Activated naive CD8-positive, alpha-beta T cell treated with anti-CD3 and anti-CD28 coated beads for 36 hours (primary cell): Measurements from ENCODE around the gene KCNQ1. TPM values are rescaled to one million over a fixed set of nuclear protein-coding genes. Genes with fewer than 3 reads are reported as not detected.

Experiments used
- DNase-seq: peaks from one replicate; pipeline ENCODE4 v3.0.0; 2021
- H3K27ac Mint-ChIP-seq: one replicate; pipeline ENCODE4 v1.8.0; 2022; ENCODE audit warnings: mild to moderate bottlenecking, moderate library complexity, mixed read lengths
- H3K27me3 Mint-ChIP-seq: one replicate; pipeline ENCODE4 v1.8.0; 2022; ENCODE audit warnings: mild to moderate bottlenecking, mixed read lengths
- H3K36me3 Mint-ChIP-seq: one replicate; pipeline ENCODE4 v1.8.0; 2021; ENCODE audit warnings: mild to moderate bottlenecking, mixed read lengths
- H3K4me1 Mint-ChIP-seq: one replicate; pipeline ENCODE4 v1.8.0; 2021; ENCODE audit warnings: mixed read lengths
- H3K4me3 Mint-ChIP-seq: one replicate; pipeline ENCODE4 v1.8.0; 2022; ENCODE audit warnings: mild to moderate bottlenecking, moderate library complexity, mixed read lengths
- H3K9me3 Mint-ChIP-seq: one replicate; pipeline ENCODE4 v1.8.0; 2022; ENCODE audit warnings: mixed read lengths
- total RNA-seq, 2 experiments: library from RNA; stranded (reverse); gene quantifications; one replicate each; pipeline ENCODE4 v1.2.3, GENCODE V29; 2021

Gene KCNQ1
- total RNA-seq, 2 experiments from 2014 or later: 6.7 to 9.6 TPM

GRCh38 chr11:2451916-2452315 lies 7.1 kb downstream of the KCNQ1 start:
- peaks cover 5% of the 10 kb centered on the region for H3K36me3 Mint-ChIP-seq
- H3K9me3 Mint-ChIP-seq: no peaks in the 10 kb centered on the region
- DNase-seq: no peak
- no peak overlapping the region for H3K27ac Mint-ChIP-seq
- H3K27me3 Mint-ChIP-seq: no peaks in the 10 kb centered on the region
- no peak overlapping the region for H3K4me3 Mint-ChIP-seq
- H3K4me1 Mint-ChIP-seq: peaks cover 7% of the 10 kb centered on the region

GRCh38 chr11:2452321-2453012 lies 7.7 kb downstream of the KCNQ1 start:
- H3K27me3 Mint-ChIP-seq: no peaks in the 10 kb centered on the region

GRCh38 chr11:2453436-2453835 lies 8.6 kb downstream of the KCNQ1 start:
- Mint-ChIP-seq H3K27me3 (no peaks in the 10 kb centered on the region), H3K27ac (no peak overlapping the region), H3K36me3 (peaks cover 5% of the 10 kb centered on the region), H3K4me1 (peaks cover 4% of the 10 kb centered on the region), H3K4me3 (no peak overlapping the region), H3K9me3 (no peaks in the 10 kb centered on the region)
- no peak for DNase-seq

More at GRCh38 chr11:2452321-2453012, 7.7 kb downstream of the KCNQ1 start:
- peaks cover 2% of the 10 kb centered on the region for H3K4me1 Mint-ChIP-seq
- no peak overlapping the region for H3K27ac Mint-ChIP-seq
- no peaks in the 10 kb centered on the region for H3K9me3 Mint-ChIP-seq
- no peak overlapping the region for H3K4me3 Mint-ChIP-seq
- peaks cover 5% of the 10 kb centered on the region for H3K36me3 Mint-ChIP-seq
- DNase-seq: no peak

GRCh38 chr11:2458321-2458720 lies 13.5 kb downstream of the KCNQ1 start:
- Mint-ChIP-seq H3K27ac (no peak overlapping the region), H3K27me3 (no peaks in the 10 kb centered on the region), H3K4me3 (no peak overlapping the region), H3K9me3 (no peaks in the 10 kb centered on the region), H3K36me3 (peaks cover 5% of the 10 kb centered on the region), H3K4me1 (peaks cover 26% of the 10 kb centered on the region)
- no peak for DNase-seq

- no peaks in the 10 kb centered on the region for H3K9me3 Mint-ChIP-seq
- no peak overlapping the region for H3K4me3 Mint-ChIP-seq
- no peaks in the 10 kb centered on the region for H3K27me3 Mint-ChIP-seq
- no peak overlapping the region for H3K27ac Mint-ChIP-seq
- DNase-seq: no peak
- peaks cover 5% of the 10 kb centered on the region for H3K36me3 Mint-ChIP-seq
- peaks cover 28% of the 10 kb centered on the region for H3K4me1 Mint-ChIP-seq
These were observed 14.4 kb downstream of the KCNQ1 start for GRCh38 chr11:2459016-2459725.

- no peak for DNase-seq
- peaks cover 34% of the 10 kb centered on the region for H3K4me1 Mint-ChIP-seq
- H3K9me3 Mint-ChIP-seq: no peaks in the 10 kb centered on the region
- H3K27me3 Mint-ChIP-seq: no peaks in the 10 kb centered on the region
- H3K4me3 Mint-ChIP-seq: no peak overlapping the region
- no peak overlapping the region for H3K27ac Mint-ChIP-seq
- peaks cover 5% of the 10 kb centered on the region for H3K36me3 Mint-ChIP-seq
These were observed 15.2 kb downstream of the KCNQ1 start for GRCh38 chr11:2459796-2460531.

- Mint-ChIP-seq H3K4me1 (peaks cover 34% of the 10 kb centered on the region), H3K27ac (no peak overlapping the region), H3K36me3 (no peaks in the 10 kb centered on the region), H3K27me3 (no peaks in the 10 kb centered on the region), H3K9me3 (no peaks in the 10 kb centered on the region), H3K4me3 (no peak overlapping the region)
- DNase-seq: no peak
These were observed 15.9 kb downstream of the KCNQ1 start for GRCh38 chr11:2460540-2461252.

- no peaks in the 10 kb centered on the region for H3K36me3 Mint-ChIP-seq
- no peak overlapping the region for H3K27ac Mint-ChIP-seq
- no peaks in the 10 kb centered on the region for H3K27me3 Mint-ChIP-seq
- no peak overlapping the region for H3K4me3 Mint-ChIP-seq
- DNase-seq: no peak
- H3K4me1 Mint-ChIP-seq: peaks cover 39% of the 10 kb centered on the region
- no peaks in the 10 kb centered on the region for H3K9me3 Mint-ChIP-seq
These were observed 16.6 kb downstream of the KCNQ1 start for GRCh38 chr11:2461253-2461955.

GRCh38 chr11:2461956-2462542 lies 17.2 kb downstream of the KCNQ1 start:
- H3K27me3 Mint-ChIP-seq: no peaks in the 10 kb centered on the region
- peaks cover 45% of the 10 kb centered on the region for H3K4me1 Mint-ChIP-seq
- H3K36me3 Mint-ChIP-seq: no peaks in the 10 kb centered on the region
- no peak overlapping the region for H3K27ac Mint-ChIP-seq
- H3K4me3 Mint-ChIP-seq: no peak overlapping the region
- no peaks in the 10 kb centered on the region for H3K9me3 Mint-ChIP-seq
- DNase-seq: no peak

- Mint-ChIP-seq H3K36me3 (no peaks in the 10 kb centered on the region), H3K9me3 (no peaks in the 10 kb centered on the region), H3K27me3 (no peaks in the 10 kb centered on the region), H3K4me1 (peaks cover 50% of the 10 kb centered on the region), H3K27ac (no peak overlapping the region), H3K4me3 (no peak overlapping the region)
- no peak for DNase-seq
These were observed 17.8 kb downstream of the KCNQ1 start for GRCh38 chr11:2462543-2462985.

- Mint-ChIP-seq H3K27ac (no peak overlapping the region), H3K4me1 (peaks cover 50% of the 10 kb centered on the region), H3K36me3 (no peaks in the 10 kb centered on the region), H3K27me3 (no peaks in the 10 kb centered on the region), H3K9me3 (no peaks in the 10 kb centered on the region), H3K4me3 (no peak overlapping the region)
- no peak for DNase-seq
These were observed 18.4 kb downstream of the KCNQ1 start for GRCh38 chr11:2462986-2463765.

GRCh38 chr11:2463766-2464277 lies 19.0 kb downstream of the KCNQ1 start:
- DNase-seq: no peak
- Mint-ChIP-seq H3K27ac (no peak overlapping the region), H3K4me3 (no peak overlapping the region)

GRCh38 chr11:2464451-2465165 lies 19.8 kb downstream of the KCNQ1 start:
- Mint-ChIP-seq H3K27me3 (no peaks in the 10 kb centered on the region), H3K36me3 (no peaks in the 10 kb centered on the region), H3K4me3 (no peak overlapping the region), H3K9me3 (no peaks in the 10 kb centered on the region), H3K4me1 (peaks cover 55% of the 10 kb centered on the region), H3K27ac (no peak overlapping the region)
- no peak for DNase-seq

More at GRCh38 chr11:2463766-2464277, 19.0 kb downstream of the KCNQ1 start:
- H3K27me3 Mint-ChIP-seq: no peaks in the 10 kb centered on the region
- no peaks in the 10 kb centered on the region for H3K36me3 Mint-ChIP-seq
- H3K4me1 Mint-ChIP-seq: peaks cover 53% of the 10 kb centered on the region
- H3K9me3 Mint-ChIP-seq: no peaks in the 10 kb centered on the region
